Mononuclear cell (primary cell): Measurements from ENCODE around the gene EIF4E1B. TPM values are rescaled to one million over a fixed set of nuclear protein-coding genes. Genes with fewer than 3 reads are reported as not detected.
"Not testable (repeated sequence)": the region's sequence is repeated elsewhere in the genome, so short reads cannot be mapped to it uniquely, and the experiment has no call there.

Source experiments
- H3K27me3 ChIP-seq: 2 replicates; pipeline ENCODE4 v1.6.0; 2011; ENCODE audit warnings: low read length, control low read depth; ENCODE audit not compliant: insufficient read depth
- H3K4me1 ChIP-seq: 2 replicates; pipeline ENCODE4 v1.5.1; 2011; ENCODE audit warnings: mild to moderate bottlenecking, low read length, control low read depth; ENCODE audit not compliant: insufficient read depth
- H3K4me3 ChIP-seq: 2 replicates; pipeline ENCODE4 v1.5.1; 2011; ENCODE audit warnings: mild to moderate bottlenecking, low read length, moderate library complexity
- H3K9me3 ChIP-seq: 2 replicates; pipeline ENCODE4 v1.5.1; 2011; ENCODE audit warnings: low read depth, mild to moderate bottlenecking, control low read depth, low read length
- total RNA-seq: library from RNA; depleted of rRNA; stranded (reverse); fragments of >200 nt; gene quantifications from one replicate; pipeline ENCODE4 v1.2.3, GENCODE V29; 2012

EIF4E1B gene
- total RNA-seq, 1 donor: 0.10 TPM

GRCh38 chr5:176596689-176597416, 33.6 kb upstream of the EIF4E1B start:
- peaks cover 10% of the 10 kb centered on the region for H3K27me3 ChIP-seq
- peaks cover 4% of the 10 kb centered on the region for H3K4me1 ChIP-seq
- no peak overlapping the region for H3K4me3 ChIP-seq
- H3K9me3 ChIP-seq: no peaks in the 10 kb centered on the region

GRCh38 chr5:176597417-176598389, 32.8 kb upstream of the EIF4E1B start:
- H3K27me3 ChIP-seq: peaks cover 10% of the 10 kb centered on the region
- no peak overlapping the region for H3K4me3 ChIP-seq
- no peaks in the 10 kb centered on the region for H3K9me3 ChIP-seq
- H3K4me1 ChIP-seq: peaks cover 4% of the 10 kb centered on the region

- not testable (repeated sequence) for H3K4me3 ChIP-seq, H3K4me1 ChIP-seq, H3K9me3 ChIP-seq
- peaks cover 10% of the 10 kb centered on the region for H3K27me3 ChIP-seq
These were observed 30.6 kb upstream of the EIF4E1B start for GRCh38 chr5:176599749-176600430.

- peaks cover 4% of the 10 kb centered on the region for H3K27me3 ChIP-seq
- no peaks in the 10 kb centered on the region for H3K9me3 ChIP-seq
- H3K4me1 ChIP-seq: no peaks in the 10 kb centered on the region
- no peak overlapping the region for H3K4me3 ChIP-seq
These were observed 28.5 kb upstream of the EIF4E1B start for GRCh38 chr5:176601901-176602482.

- H3K9me3 ChIP-seq: no peaks in the 10 kb centered on the region
- no peak overlapping the region for H3K4me3 ChIP-seq
- no peaks in the 10 kb centered on the region for H3K4me1 ChIP-seq
- H3K27me3 ChIP-seq: no peaks in the 10 kb centered on the region
These were observed 27.4 kb upstream of the EIF4E1B start for GRCh38 chr5:176603091-176603490.

- H3K27me3 ChIP-seq: peaks cover 14% of the 10 kb centered on the region
- no peaks in the 10 kb centered on the region for H3K4me1 ChIP-seq
- no peak overlapping the region for H3K4me3 ChIP-seq
- no peaks in the 10 kb centered on the region for H3K9me3 ChIP-seq
These were observed 24.4 kb upstream of the EIF4E1B start for GRCh38 chr5:176606032-176606431.

- Histone ChIP-seq H3K4me3 (no peak overlapping the region), H3K4me1 (no peaks in the 10 kb centered on the region), H3K27me3 (peaks cover 14% of the 10 kb centered on the region), H3K9me3 (no peaks in the 10 kb centered on the region)
These were observed 23.6 kb upstream of the EIF4E1B start for GRCh38 chr5:176606875-176607274.

- H3K27me3 ChIP-seq: peaks cover 21% of the 10 kb centered on the region
- no peak overlapping the region for H3K4me3 ChIP-seq
- H3K9me3 ChIP-seq: no peaks in the 10 kb centered on the region
- H3K4me1 ChIP-seq: no peaks in the 10 kb centered on the region
These were observed 22.3 kb upstream of the EIF4E1B start for GRCh38 chr5:176608142-176608705.

GRCh38 chr5:176608937-176609723, 21.3 kb upstream of the EIF4E1B start:
- Histone ChIP-seq H3K4me3 (no peak overlapping the region), H3K4me1 (no peaks in the 10 kb centered on the region), H3K27me3 (peaks cover 21% of the 10 kb centered on the region), H3K9me3 (no peaks in the 10 kb centered on the region)

- Histone ChIP-seq H3K4me3 (peak within 1 kb of the TSS; percentile 44), H3K9me3 (no peaks in the 10 kb centered on the region), H3K27me3 (peaks cover 21% of the 10 kb centered on the region), H3K4me1 (no peaks in the 10 kb centered on the region)
These were observed 20.6 kb upstream of the EIF4E1B start, which contains the start of gene GPRIN1 for GRCh38 chr5:176609724-176610434. TSS of gene GPRIN1 (minus strand) at chr5:176610156. CDS start at chr5:176599834, 10,322 bp downstream.

GRCh38 chr5:176610435-176610773, 20.1 kb upstream of the EIF4E1B start:
- H3K27me3 ChIP-seq: peaks cover 21% of the 10 kb centered on the region
- no peaks in the 10 kb centered on the region for H3K9me3 ChIP-seq
- H3K4me3 ChIP-seq: peak overlapping the region; percentile 44
- no peaks in the 10 kb centered on the region for H3K4me1 ChIP-seq

GRCh38 chr5:176611435-176611834, 19.0 kb upstream of the EIF4E1B start:
- Histone ChIP-seq H3K4me1 (no peaks in the 10 kb centered on the region), H3K27me3 (peaks cover 21% of the 10 kb centered on the region), H3K9me3 (no peaks in the 10 kb centered on the region)

GRCh38 chr5:176612008-176612407, 18.5 kb upstream of the EIF4E1B start:
- Histone ChIP-seq H3K9me3 (no peaks in the 10 kb centered on the region), H3K4me1 (no peaks in the 10 kb centered on the region), H3K4me3 (no peak overlapping the region), H3K27me3 (peaks cover 21% of the 10 kb centered on the region)

More at GRCh38 chr5:176611435-176611834, 19.0 kb upstream of the EIF4E1B start:
- H3K4me3 ChIP-seq: no peak overlapping the region
